Measurements from ENCODE around the gene UNC80.

DNA sequence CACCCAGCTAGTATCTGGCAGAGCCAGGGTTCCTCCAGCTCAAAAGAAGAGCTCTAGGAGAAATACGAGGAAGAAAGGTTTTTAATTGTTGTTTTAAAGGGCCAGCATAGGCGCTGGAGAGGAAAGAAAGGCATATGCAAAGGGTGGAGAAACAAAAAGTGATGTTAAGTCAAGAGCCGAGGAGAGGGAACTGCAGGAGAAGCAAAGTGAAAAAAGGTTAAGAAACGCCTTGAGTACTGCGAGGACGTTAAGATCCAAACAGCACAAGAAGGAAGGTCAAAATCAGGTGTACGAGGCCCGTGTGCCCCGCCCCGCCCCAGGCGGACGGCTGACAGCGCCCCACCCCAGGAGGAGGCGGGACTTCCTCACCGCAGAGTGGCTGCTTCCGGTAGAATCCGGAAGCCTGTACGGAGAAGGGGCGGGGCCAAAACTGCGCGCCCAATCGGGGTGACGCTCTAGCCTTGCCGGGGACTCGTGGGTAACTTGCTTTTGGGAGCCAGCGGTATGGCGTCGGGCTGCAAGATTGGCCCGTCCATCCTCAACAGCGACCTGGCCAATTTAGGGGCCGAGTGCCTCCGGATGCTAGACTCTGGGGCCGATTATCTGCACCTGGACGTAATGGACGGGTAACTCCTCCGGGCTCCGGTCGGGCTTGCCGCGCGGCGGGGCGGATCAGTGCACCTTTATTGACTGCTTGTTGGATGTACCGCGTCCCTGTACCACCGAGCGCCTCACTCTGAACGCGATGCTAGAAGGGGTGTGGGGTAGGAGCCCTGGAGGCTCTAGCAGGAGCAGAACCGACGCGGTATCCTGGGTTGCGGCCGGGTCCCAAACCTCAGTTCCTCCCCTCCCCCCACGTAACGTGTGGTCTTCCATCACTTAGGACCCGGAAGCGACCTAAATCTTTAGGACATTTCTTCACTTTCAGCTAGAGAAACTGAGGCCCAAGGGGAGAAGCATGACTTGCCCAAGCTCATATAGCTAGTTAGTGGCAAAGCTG lies 230.8 kb downstream of the UNC80 start, which contains the start of gene RPE:
- no peak for TF ChIP-seq EZH2phosphoT487 (IDR thresholded peaks at IDR 0.05; ENCODE audit: insufficient read depth, low read depth)
- TF ChIP-seq EZH2 (IDR thresholded peaks at IDR 0.05; ENCODE audit: insufficient read depth, poor library complexity, severe bottlenecking): no peak

All from GM23248 (cell line).